ENCODE data around the gene ENTPD8. TPM values are rescaled to one million over a fixed set of nuclear protein-coding genes. Genes with fewer than 3 reads are reported as not detected.

ENTPD8 gene
- total and polyA plus RNA-seq, 2 of the 13 experiments (the other 11 are each of a cell fraction or from before 2014, with no cell fraction given): 0.26 to 0.44 TPM

GRCh38 chr9:137435980-137436760 lies 5.0 kb downstream of the ENTPD8 start (continued):
- TF ChIP-seq HNRNPL (IDR thresholded peaks at IDR 0.05; ENCODE audit: low read depth, low read length): 0 out of 2 replicates have a peak, but pooled peaks have one; percentile 44
- no peak for TF ChIP-seq ZNF224 (CRISPR knock-in tag; IDR thresholded peaks at IDR 0.05)
- TF ChIP-seq ZNF598 (CRISPR knock-in tag; IDR thresholded peaks at IDR 0.05; ENCODE audit: borderline replicate concordance): no peak
- no peak for TF ChIP-seq POLR2AphosphoS5 (IDR thresholded peaks at IDR 0.05; ENCODE audit: low read depth, low read length)
- TF ChIP-seq HHEX (CRISPR knock-in tag; IDR thresholded peaks at IDR 0.05): no peak
- no peak for TF ChIP-seq ATF1 (CRISPR knock-in tag; IDR thresholded peaks at IDR 0.05)
- TF ChIP-seq ZNF850 (CRISPR knock-in tag; conservative IDR thresholded peaks at IDR 0.05): no peak
- no peak for TF ChIP-seq FOXC1 (CRISPR knock-in tag; IDR thresholded peaks at IDR 0.05; ENCODE audit: borderline replicate concordance)
- TF ChIP-seq ZSCAN20 (CRISPR knock-in tag; IDR thresholded peaks at IDR 0.05; ENCODE audit: borderline replicate concordance): no peak
- TF ChIP-seq ZNF260 (CRISPR knock-in tag; IDR thresholded peaks at IDR 0.05; ENCODE audit: borderline replicate concordance, low read depth): no peak
- no peak for TF ChIP-seq ZNF556 (CRISPR knock-in tag; IDR thresholded peaks at IDR 0.05; ENCODE audit: borderline replicate concordance)
- TF ChIP-seq ZBTB1 (CRISPR knock-in tag; IDR thresholded peaks at IDR 0.05; ENCODE audit: borderline replicate concordance): no peak
- TF ChIP-seq HMGXB4 (CRISPR knock-in tag; IDR thresholded peaks at IDR 0.05; ENCODE audit: borderline replicate concordance in 1 of 2, low read depth in 1 of 2): no peak
- no peak for TF ChIP-seq SATB2 (CRISPR knock-in tag; IDR thresholded peaks at IDR 0.05)
- TF ChIP-seq JUND (CRISPR knock-in tag; IDR thresholded peaks at IDR 0.05): peak; percentile 40; the same call in 1 of the 2 replicates
- no peak for TF ChIP-seq MLXIP (CRISPR knock-in tag; IDR thresholded peaks at IDR 0.05; ENCODE audit: borderline replicate concordance)
- TF ChIP-seq TSC22D2 (CRISPR knock-in tag; IDR thresholded peaks at IDR 0.05; ENCODE audit: borderline replicate concordance): no peak
